Spleen (tissue), 7 donors: ENCODE measurements around the gene KLHL25.

Source experiments
- CTCF ChIP-seq, 11 experiments: fragments of 200-600 bp in 7 of 11; fragments of 450-650 bp in 4 of 11; sonication (generic) in 4 of 11; IDR thresholded peaks in 8 of 11; conservative IDR thresholded peaks in 3 of 11; 1 replicate in 7 of 11; 2 replicates in 4 of 11; pipeline versions ENCODE4 v1.4.0 to v1.8.0; 2016 to 2021; ENCODE audit warnings: antibody characterized with exemption in 11 of 11, inconsistent platforms in 4 of 11, mild to moderate bottlenecking in 1 of 11
- POLR2A ChIP-seq, 3 donors: fragments of 450-650 bp; IDR thresholded peaks; one replicate each; pipeline ENCODE4 v1.5.1; 2017; ENCODE audit warnings: antibody characterized with exemption in 3 of 3, mild to moderate bottlenecking in 1 of 3
- POLR2AphosphoS5 ChIP-seq, 3 donors: sonication (generic); formaldehyde crosslinking; IDR thresholded peaks; one replicate each; pipeline ENCODE4 v1.5.1; 2017; ENCODE audit warnings: antibody characterized with exemption in 3 of 3
- donor health status: DM: no; HTN: no; CAD: no; lungs with moderate emphysema.
- donor health status: DM: no; HTN: no; CAD: no.
- donor health status: DM: no; HTN: no; CAD: no.

GRCh38 chr15:85773249-85773648 lies 21.5 kb downstream of the KLHL25 start:
- no peak for TF ChIP-seq CTCF (IDR thresholded peaks at IDR 0.05 in 8 of 11, conservative IDR thresholded peaks at IDR 0.05 in 3 of 11)
- no peak for TF ChIP-seq POLR2AphosphoS5 (IDR thresholded peaks at IDR 0.05)
- no peak for TF ChIP-seq POLR2A (IDR thresholded peaks at IDR 0.05)
